NCI-H82 treated with DMSO at 0.1 percent for 48 hours (cell line): ENCODE results near the gene CDKL4.
"Not testable (repeated sequence)": the region's sequence is repeated elsewhere in the genome, so short reads cannot be mapped to it uniquely, and the experiment has no call there.

Experiments used
- DNase-seq: peaks from one replicate; lab custom pipeline; 2025; ENCODE audit not compliant: unreplicated experiment; lab: John Stamatoyannopoulos, UW

CDKL4 gene

DNA sequence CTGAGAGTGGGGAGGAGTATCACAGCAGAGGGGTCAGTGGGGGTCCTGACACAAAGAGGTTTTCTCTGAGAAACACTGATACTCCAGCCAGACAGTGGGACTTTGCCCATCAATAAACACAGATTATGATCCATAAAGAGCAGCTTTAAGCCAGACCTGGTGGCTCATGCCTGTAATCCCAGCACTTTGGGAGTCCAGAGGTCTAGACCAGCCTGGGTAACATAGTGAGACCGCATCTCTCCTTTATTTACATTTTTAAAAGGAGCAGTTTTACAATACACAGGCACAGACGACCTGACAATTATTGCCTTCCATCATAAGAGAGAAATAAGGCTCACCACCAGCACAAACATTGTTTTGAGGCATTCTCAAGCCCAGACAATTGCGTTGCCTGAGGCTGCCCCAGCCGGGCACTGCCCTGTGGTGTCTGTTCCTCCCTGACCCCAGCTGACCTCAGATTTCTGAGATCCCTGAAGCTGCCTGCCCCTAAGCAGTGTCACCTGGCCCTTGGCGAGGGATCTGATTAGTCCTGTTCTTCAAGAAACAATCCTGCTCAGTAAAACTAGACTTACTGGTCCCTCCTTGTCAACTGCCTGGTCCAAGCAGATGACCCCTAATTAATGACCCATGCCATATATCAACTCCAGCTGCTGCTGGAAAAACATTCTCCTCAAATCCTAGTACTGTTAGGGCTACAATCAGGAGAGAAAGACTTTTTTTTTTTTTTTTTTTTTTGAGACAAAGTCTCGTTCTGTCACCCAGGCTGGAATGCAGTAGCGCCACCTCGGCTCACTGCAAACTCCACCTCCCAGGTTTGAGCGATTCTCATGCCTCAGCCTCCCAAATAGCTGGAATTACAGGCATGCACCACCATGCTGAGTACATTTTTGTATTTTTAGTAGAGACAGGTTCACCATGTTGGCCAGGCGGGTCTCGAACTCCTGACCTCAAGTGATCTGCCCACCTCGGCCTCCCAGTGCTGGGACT is 63.5 kb downstream of the CDKL4 start:
- no peak for DNase-seq

DNA sequence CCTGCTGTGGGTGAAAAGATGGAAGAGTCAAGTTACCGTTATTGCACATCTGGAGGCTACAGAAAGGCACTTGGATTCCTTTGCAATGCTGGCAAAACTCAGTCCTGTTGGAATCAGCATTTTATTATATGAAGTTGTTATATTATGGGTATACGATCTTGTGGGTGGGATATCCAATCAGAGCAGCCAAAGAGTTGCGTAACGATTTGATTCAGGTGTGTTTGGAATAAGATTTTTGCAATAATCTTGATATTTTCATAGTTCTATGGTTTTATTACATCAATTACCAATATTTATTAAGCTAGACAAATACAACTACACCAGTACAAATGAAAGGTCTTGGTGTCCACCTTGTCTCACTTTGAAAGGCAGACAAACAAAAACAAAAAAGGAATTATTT is 65.0 kb downstream of the CDKL4 start:
- no peak for DNase-seq

DNA sequence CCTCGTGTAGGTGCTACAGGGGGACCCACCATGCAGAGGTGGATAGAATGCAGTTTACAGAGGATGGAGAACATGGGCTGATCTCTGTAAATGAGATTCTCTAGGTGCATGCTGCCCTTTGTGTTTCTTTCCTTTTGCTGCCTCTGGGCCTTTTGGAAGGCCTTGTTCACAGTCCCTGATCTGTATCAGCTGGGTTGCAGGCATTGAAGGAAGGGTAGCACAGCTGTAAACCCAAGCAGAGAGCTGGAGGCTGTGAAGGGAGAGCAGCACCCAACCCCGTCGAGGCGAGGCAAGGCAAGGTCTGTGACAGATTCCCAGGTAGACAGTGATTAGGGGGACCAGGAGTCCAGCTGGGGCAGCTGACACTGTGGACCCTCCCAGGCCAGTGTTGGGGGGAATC is 66.8 kb downstream of the CDKL4 start:
- no peak for DNase-seq

DNA sequence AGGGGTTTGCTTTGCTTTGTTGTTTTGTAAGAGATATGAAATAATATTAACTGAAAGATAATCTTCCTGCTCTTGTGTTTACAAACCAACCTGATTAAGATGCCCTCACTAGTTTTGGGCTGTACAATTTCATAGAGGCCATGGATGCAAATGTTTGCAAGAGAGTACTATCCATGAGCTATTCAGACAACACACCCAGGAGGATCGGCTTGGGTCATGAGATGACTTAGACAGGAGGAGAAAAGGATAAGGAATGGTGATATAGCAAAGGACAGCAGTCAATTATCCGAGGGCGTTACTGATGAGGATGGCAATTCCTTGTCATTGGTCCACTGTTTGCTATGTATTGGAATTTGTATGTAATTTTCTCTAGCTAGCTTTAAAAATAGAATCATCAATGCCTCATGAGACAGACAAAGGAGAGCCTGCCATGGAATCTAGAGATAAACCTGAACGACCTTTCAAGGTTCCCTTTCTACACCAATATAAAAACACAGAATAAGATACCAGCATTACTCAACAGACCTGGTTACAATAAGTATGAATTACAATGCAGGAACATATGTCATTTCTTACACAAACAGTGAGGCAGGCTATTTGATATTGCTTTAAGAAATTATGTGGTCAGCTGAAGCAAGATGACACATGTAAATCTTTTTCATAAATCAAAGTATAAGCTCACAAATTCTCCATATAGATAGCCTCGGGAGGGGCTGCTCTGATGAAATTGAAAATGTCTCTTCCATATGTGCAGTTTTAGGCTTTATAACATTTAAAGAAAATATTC is 68.6 kb downstream of the CDKL4 start:
- no peak for DNase-seq

DNA sequence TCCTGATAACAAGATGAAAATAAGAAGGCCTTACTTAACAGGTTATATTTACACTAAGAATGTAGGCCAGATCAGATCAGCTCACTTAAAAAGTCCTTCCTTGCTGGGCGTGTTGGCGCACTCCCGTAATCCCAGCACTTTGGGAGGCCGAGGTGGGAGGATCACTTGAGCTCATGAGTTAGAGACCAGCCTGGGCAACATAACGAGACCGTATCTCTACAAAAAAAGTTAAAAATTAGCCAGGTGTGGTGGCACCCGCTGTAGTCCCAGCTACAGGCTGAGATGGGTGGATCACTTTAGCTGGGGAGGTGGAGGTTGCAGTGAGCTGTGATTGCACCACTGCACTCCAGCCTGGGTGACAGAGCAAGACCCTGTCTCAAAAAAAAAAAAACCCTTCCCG is 69.7 kb downstream of the CDKL4 start:
- no peak for DNase-seq

DNA sequence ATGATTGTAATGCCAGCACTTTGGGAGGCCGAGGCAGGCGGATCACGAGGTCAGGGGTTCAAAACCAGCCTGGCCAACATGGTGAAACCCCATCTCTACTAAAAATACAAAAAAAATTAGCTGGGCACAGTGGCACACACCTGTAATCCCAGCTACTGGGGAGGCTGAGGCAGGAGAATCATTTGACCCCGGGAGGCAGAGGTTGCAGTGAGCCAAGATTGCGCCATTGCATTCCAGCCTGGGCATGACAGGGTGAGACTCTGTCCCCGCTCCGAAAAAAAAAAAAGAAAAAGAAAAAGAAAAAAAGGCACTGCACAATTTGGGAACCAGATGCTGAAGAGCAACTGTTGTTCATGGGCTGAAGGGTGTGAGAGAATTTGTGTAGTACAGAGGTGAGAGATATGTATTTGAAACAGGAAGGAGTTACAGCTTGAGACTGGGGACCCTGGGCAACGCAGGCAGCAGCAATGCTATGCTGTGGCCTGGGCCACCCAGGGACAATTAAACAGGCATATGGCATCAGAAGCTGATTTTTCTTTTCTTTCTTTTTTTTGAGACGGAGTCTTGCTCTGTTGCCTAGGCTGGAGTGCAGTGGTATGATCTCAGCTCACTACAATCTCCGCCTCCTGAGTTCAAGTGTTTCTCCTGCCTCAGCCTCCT is 71.6 kb downstream of the CDKL4 start:
- DNase-seq, result not testable (repeated sequence)

DNA sequence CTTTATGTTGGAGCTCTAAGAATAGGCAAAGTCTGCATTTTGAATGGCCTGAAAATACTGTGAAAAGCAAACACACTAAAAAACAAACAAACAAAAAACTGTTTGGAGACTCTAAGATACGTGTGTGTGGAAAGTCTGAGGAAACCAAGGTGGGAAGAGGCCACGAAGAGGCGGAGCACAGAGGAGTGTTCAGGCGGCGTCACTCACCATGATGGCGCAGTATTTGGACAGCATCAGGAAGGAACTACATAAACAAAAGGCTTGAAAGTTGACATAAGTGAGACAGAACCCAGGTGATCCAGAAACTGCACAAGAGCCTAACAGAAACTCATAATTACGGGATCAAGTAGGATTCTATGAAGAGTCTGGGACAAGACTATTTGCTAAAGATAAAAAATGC is 72.1 kb downstream of the CDKL4 start:
- no peak for DNase-seq

DNA sequence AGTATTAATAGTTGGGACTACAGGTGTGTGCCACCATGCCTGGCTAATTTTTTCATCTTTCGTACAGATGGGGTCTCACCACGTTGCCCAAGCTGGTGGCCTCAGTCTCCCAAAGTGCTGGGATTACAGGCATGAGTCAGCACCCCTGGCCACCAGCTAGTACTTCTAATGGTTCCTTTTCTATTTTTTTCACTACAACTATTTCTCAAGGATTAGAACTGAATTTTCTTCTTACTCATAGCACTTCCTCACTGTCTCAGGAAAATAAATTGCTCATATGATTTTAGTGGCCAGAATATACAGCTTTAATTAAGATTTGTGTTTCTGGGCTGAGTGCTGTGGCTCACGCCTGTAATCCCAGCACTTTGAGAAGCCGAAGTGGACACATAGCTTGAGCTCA is 79.7 kb downstream of the CDKL4 start:
- DNase-seq, result no peak

DNA sequence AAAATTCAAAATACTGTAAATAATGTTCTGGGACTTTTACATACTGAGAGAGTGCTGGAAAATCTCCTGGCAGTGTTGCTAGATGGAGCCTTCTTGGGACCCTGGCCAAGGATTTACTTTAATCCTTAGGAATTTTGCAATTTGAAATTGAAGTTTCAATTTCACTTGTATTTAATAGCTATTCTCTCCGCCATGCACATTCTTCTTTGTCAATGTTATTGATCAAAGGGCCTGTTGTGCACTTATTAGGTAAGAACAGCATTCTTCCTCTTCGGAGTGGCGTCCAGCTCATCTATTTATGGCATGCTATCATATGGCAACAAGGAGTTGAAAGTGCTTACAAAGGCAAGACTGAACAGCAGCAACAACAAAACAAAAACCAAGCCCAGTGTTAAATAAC is 82.8 kb downstream of the CDKL4 start:
- DNase-seq, result no peak

DNA sequence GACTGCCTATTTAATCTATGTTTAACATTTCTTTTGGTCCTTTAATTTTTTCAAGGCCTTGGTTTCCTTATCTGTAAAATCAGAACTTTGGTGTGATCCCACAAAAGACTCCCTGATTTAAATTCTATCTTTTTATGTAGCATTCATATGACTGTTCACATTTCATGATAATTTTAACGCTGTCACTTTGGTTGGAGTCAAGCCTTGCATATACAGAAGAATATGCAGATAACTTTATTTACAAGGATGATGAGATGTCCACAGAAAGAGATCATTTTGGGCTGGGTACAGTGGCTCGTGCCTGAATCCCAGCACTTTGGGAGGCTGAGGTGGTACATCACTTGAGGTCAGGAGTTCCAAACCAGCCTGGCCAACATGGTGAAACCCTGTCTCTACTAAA is 84.5 kb downstream of the CDKL4 start:
- DNase-seq, result no peak

DNA sequence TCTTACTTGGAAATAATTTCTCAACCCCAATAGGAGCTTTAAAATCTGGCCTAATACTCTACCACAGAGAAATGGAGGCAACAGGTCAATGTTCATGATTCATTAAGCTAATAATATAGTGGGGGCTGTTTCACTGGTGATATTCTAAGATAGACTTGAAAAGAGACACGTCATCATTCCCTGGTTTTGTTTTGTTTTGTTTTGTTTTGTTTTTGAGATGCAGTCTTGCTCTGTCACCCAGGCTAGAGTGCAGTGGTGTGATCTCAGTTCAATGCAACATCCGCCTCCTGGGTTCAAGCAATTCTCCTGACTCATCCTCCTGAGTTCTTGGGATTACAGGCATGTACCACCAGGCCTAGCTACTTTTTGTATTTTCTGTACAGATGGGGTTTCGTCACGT is 85.4 kb downstream of the CDKL4 start:
- DNase-seq, result no peak

DNA sequence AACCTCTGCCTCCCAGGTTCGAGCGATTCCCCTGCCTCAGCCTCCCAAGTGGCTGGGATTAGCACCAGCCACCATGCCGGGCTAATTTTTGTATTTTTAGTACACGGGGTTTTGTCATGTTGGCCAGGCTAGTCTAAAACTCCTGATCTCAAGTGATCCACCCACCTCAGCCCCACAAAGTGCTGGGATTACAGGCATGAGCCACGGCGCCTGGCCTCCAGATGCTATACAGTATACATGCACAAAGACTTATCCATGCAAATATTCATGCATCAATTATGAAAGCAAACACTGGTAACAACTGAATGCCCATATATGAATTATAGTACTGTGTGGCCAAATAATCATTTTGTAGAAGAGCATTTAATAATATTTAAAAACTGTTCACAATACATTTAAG is 86.9 kb downstream of the CDKL4 start:
- DNase-seq, result no peak

DNA sequence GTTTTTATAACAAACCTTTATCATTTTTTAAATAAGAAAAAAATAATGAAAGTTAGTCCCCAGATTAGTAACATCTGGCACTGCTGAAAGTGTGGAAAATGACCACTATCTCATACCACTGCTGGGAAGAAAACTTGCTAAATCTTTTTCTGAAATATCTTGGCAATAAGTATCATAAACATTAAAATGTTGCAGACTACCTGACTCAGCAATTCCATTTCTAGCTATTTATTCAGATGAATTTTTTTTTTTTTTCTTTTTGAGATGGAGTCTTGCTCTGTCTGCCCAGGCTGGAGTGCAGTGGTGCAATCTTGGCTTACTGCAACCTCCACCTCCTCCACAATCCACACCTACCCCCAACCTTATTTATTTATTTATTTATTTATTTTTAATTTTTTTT is 87.7 kb downstream of the CDKL4 start:
- no peak for DNase-seq

DNA sequence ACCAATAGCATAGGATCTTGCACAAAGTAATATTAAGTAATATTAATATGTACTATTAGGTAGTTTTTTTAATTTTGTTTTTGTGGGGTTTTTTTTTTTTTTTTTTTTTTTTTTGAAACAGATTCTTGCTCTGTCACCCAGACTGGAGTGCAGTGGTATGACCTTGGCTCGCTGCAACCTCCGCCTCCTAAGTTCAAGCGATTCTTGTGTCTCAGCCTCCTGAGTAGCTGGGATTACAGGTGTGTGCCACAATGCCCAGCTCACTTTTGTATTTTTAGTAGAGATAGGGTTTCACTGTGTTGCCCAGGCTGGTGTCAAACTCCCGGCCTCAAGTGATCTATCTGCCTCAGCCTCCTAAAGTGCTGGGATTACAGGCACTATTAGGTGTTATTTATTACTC is 88.2 kb downstream of the CDKL4 start:
- DNase-seq, result not testable (repeated sequence)

DNA sequence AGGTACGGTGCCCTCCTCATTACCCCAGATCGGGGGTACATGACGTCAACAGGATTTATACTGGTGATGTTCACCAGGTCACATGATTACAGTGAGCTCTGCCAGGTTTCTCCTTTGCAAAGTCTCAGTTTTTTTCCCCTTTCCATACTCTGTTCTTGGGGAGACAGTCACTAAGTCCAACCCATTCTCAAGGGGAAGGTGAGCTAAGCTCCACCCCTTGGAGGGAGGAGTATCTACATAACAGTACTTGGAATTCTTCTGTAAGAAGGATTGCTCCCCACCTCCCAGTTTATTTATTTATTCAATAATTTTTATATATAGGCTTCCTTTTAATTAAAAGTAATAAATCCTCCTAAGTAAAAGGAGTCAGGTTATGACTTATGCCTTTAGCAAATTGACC is 88.8 kb downstream of the CDKL4 start:
- no peak for DNase-seq

DNA sequence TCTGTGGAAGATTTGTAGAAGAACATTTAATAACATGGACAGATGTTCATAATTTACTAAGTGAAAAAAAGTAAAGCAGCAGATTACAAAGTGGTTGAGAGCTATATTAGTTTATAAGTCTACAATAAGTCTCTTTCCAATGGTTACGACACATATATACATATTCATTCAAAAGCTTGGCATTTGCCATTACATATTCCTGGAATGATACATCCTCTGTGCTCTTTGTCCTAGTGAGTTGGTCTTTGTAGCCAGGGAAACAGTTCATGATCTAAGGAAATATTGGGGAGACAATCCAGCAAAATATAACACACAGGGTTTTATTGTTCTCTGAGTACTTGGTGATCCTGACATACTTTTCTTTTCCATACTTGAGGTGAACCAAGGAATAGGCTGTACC is 90.5 kb downstream of the CDKL4 start:
- no peak for DNase-seq

DNA sequence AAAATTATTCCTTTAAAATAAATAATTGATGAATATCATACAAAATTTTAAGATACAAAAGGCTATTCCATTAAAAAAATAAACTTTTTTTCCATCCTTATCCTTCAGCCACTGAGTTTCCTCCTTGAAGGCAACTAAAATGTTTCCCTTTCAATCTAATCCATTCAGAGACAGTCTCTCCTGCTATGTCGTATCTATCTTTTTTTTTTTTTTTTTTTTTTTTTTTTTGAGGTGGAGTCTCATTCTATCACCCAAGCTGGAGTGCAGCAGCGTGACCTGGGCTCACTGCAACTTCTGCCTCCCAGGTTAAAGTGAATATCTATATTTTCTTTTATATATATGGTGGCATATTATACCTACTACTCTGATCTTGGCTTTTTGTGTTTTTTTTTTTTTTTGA is 91.3 kb downstream of the CDKL4 start:
- DNase-seq, result no peak

DNA sequence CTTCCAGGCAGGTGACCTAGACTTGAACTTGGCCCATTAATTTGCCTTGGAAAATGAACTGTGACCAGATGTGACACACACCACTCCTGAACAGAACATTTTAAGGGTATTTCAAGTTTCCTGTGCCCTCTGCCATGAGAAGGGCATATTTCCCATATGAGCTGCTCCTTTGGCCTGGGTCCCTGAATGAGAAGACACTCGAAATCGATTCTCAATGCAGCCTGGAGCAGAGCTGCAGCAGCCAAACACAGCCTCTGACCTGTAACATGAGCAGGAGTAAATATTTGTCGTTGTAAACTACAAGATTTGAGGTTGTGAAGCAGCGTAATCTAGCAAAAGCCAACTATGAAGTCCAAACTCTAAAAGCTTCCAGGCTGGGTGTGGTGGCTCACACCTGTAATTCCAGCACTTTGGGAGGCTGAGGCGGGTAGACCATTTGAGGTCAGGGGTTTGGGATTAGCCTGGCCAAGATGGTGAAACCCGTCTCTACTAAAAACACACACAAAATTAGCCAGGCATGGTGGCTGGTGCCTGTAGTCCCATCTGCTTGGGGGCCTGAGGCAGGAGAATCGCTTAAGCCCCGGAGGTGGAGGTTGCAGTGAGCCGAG is 92.8 kb downstream of the CDKL4 start:
- no peak for DNase-seq

DNA sequence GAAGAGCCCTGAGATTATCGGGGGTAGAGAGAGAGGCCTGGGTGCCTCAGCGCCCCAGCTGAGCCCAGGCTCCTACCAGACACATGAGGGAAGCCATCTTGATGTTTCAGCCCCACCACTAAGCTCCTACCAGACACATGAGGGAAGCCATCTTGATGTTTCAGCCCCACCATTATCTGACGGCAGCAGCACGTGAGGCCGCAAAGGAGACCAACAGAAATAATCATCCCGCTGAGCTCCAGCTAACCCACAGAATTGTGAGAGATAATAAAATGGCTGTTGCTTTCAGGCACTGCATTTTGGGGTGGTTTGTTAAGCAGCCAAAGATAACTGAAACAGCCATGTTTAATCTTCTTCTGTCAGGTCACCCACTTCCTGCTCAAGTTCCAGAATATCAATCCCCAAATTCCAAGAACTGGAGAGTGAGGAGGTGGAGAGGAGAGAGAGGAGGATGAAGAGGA is 93.6 kb downstream of the CDKL4 start:
- DNase-seq, result no peak

DNA sequence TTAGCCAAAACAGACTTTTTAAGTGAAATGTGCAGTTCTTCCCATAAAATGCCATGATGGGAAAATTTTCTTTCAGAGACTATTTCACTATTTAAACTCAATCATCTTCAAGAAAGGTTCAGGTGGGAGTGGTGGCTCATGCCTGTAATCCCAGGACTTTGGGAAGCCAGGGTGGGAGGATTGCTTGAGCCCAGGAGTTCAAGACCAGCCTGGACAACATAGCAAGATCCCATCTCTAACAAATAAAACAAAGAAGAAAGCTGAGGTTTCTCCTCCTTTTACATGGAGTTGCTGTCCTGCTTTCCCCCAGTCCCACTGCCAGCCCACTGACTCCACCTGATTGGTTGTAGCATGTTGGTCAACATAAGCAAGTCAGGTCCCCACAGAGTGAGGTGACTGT is 97.1 kb downstream of the CDKL4 start:
- no peak for DNase-seq

DNA sequence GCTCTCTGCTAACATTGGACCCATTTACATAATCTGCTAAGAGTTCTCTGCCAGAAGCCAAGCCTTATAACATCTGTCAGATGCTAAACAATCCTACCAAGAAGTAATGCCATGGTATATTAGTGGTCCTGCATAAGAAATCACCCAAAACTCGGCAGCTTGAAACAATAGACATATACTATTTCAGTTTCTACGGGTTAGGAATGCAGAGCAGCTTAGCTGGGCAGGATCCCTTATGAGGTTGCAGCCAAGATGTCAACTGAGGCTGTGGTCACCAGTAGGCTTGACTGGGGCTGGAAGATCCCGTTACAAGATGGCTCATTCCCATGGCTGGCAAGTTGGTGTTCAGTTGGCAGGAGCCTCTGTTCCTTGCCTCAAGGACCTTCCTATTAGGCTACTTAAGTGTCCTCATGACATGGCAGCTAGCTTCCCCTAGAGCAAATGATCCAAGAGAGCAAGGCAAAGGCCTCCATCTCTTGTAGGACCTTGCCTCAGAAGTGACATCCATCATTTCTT is 97.8 kb downstream of the CDKL4 start:
- DNase-seq, result no peak
